HEK293 (cell line): Measurements from ENCODE around the gene GAMT.

Source experiments
- EGR2 ChIP-seq: fragments of 450-650 bp; formaldehyde crosslinking; IDR thresholded peaks from 2 replicates; pipeline ENCODE4 v1.5.1; 2016; ENCODE audit warnings: low read depth, missing biosample characterization, missing genetic modification characterization
- KLF16 ChIP-seq: fragments of 450-650 bp; formaldehyde crosslinking; IDR thresholded peaks from 2 replicates; pipeline ENCODE4 v1.5.1; 2017; ENCODE audit warnings: missing biosample characterization, missing genetic modification characterization
- MZF1 ChIP-seq: fragments of 450-650 bp; formaldehyde crosslinking; IDR thresholded peaks from 2 replicates; pipeline ENCODE4 v1.5.1; 2017; ENCODE audit warnings: missing biosample characterization, missing genetic modification characterization, borderline replicate concordance
- REPIN1 ChIP-seq: fragments of 450-650 bp; formaldehyde crosslinking; IDR thresholded peaks from 2 replicates; pipeline ENCODE4 v1.5.1; 2017; ENCODE audit warnings: missing biosample characterization, missing genetic modification characterization, low read depth
- YY1 ChIP-seq: fragments of 450-650 bp; formaldehyde crosslinking; IDR thresholded peaks from 2 replicates; pipeline ENCODE4 v1.5.1; 2018; ENCODE audit warnings: missing biosample characterization, missing genetic modification characterization
- ZBTB48 ChIP-seq: fragments of 450-650 bp; formaldehyde crosslinking; IDR thresholded peaks from 2 replicates; pipeline ENCODE4 v1.5.1; 2016; ENCODE audit warnings: missing biosample characterization, missing genetic modification characterization
- ZBTB8A ChIP-seq: fragments of 450-650 bp; formaldehyde crosslinking; IDR thresholded peaks from 2 replicates; pipeline ENCODE4 v1.5.1; 2016; ENCODE audit warnings: missing biosample characterization, missing genetic modification characterization
- ZFP3 ChIP-seq: fragments of 450-650 bp; formaldehyde crosslinking; IDR thresholded peaks from 2 replicates; pipeline ENCODE4 v1.5.1; 2016; ENCODE audit warnings: low read depth, missing biosample characterization, missing genetic modification characterization
- ZNF169 ChIP-seq: fragments of 450-650 bp; formaldehyde crosslinking; IDR thresholded peaks from 2 replicates; pipeline ENCODE4 v1.5.1; 2016; ENCODE audit warnings: missing biosample characterization, missing genetic modification characterization
- ZNF211 ChIP-seq: fragments of 450-650 bp; formaldehyde crosslinking; IDR thresholded peaks from 2 replicates; pipeline ENCODE4 v1.5.1; 2016; ENCODE audit warnings: low read depth, missing biosample characterization, missing genetic modification characterization
- ZNF214 ChIP-seq: fragments of 450-650 bp; formaldehyde crosslinking; IDR thresholded peaks from 2 replicates; pipeline ENCODE4 v1.5.1; 2017; ENCODE audit warnings: missing biosample characterization, mild to moderate bottlenecking, missing genetic modification characterization, borderline replicate concordance
- ZNF239 ChIP-seq: fragments of 450-650 bp; formaldehyde crosslinking; IDR thresholded peaks from 2 replicates; pipeline ENCODE4 v1.5.1; 2016; ENCODE audit warnings: missing biosample characterization, missing genetic modification characterization
- ZNF24 ChIP-seq: fragments of 450-650 bp; formaldehyde crosslinking; IDR thresholded peaks from 2 replicates; pipeline ENCODE4 v1.5.1; 2016; ENCODE audit warnings: missing biosample characterization, missing genetic modification characterization
- ZNF302 ChIP-seq: fragments of 450-650 bp; formaldehyde crosslinking; IDR thresholded peaks from 2 replicates; pipeline ENCODE4 v1.5.1; 2016; ENCODE audit warnings: missing biosample characterization, missing genetic modification characterization, low read depth
- ZNF366 ChIP-seq: fragments of 450-650 bp; formaldehyde crosslinking; conservative IDR thresholded peaks from 2 replicates; pipeline ENCODE4 v1.5.1; 2016; ENCODE audit warnings: missing biosample characterization, missing genetic modification characterization
- ZNF416 ChIP-seq: fragments of 450-650 bp; formaldehyde crosslinking; IDR thresholded peaks from 2 replicates; pipeline ENCODE4 v1.5.1; 2016; ENCODE audit warnings: missing biosample characterization, missing genetic modification characterization
- ZNF544 ChIP-seq: fragments of 450-650 bp; formaldehyde crosslinking; IDR thresholded peaks from 2 replicates; pipeline ENCODE4 v1.5.0; 2017; ENCODE audit warnings: missing biosample characterization, missing genetic modification characterization
- ZNF549 ChIP-seq: fragments of 450-650 bp; IDR thresholded peaks from 2 replicates; pipeline ENCODE4 v1.5.1; 2018; ENCODE audit warnings: missing biosample characterization, missing genetic modification characterization, mild to moderate bottlenecking, inconsistent platforms, moderate library complexity
- ZNF560 ChIP-seq: fragments of 450-650 bp; formaldehyde crosslinking; IDR thresholded peaks from 2 replicates; pipeline ENCODE4 v1.5.1; 2017; ENCODE audit warnings: missing biosample characterization, missing genetic modification characterization, borderline replicate concordance
- ZNF596 ChIP-seq: fragments of 450-650 bp; IDR thresholded peaks from 2 replicates; pipeline ENCODE4 v1.5.0; 2018; ENCODE audit warnings: missing biosample characterization, mild to moderate bottlenecking, missing genetic modification characterization, moderate library complexity
- ZNF610 ChIP-seq: fragments of 450-650 bp; formaldehyde crosslinking; IDR thresholded peaks from 2 replicates; pipeline ENCODE4 v1.5.1; 2016; ENCODE audit warnings: missing biosample characterization, missing genetic modification characterization, borderline replicate concordance
- ZNF621 ChIP-seq: fragments of 450-650 bp; formaldehyde crosslinking; IDR thresholded peaks from 2 replicates; pipeline ENCODE4 v1.5.1; 2017; ENCODE audit warnings: missing biosample characterization, missing genetic modification characterization
- ZNF629 ChIP-seq: fragments of 450-650 bp; formaldehyde crosslinking; IDR thresholded peaks from 2 replicates; pipeline ENCODE4 v1.5.1; 2017; ENCODE audit warnings: missing biosample characterization, missing genetic modification characterization
- ZNF792 ChIP-seq: fragments of 450-650 bp; formaldehyde crosslinking; IDR thresholded peaks from 2 replicates; pipeline ENCODE4 v1.5.1; 2016; ENCODE audit warnings: missing biosample characterization, missing genetic modification characterization
- ZSCAN16 ChIP-seq: fragments of 450-650 bp; formaldehyde crosslinking; IDR thresholded peaks from 2 replicates; pipeline ENCODE4 v1.5.1; 2016; ENCODE audit warnings: missing biosample characterization, missing genetic modification characterization
- ZXDB ChIP-seq: fragments of 450-650 bp; formaldehyde crosslinking; IDR thresholded peaks from 2 replicates; pipeline ENCODE4 v1.5.1; 2016; ENCODE audit warnings: missing biosample characterization, missing genetic modification characterization
- TF ChIP-seq, protein P1 (sequence below): fragments of 450-650 bp; formaldehyde crosslinking; IDR thresholded peaks from 2 replicates; pipeline ENCODE4 v1.5.1; 2016; ENCODE audit warnings: missing biosample characterization, missing genetic modification characterization
- TF ChIP-seq, protein P2 (sequence below): fragments of 450-650 bp; formaldehyde crosslinking; IDR thresholded peaks from 2 replicates; pipeline ENCODE4 v1.5.1; 2017; ENCODE audit warnings: missing biosample characterization, missing genetic modification characterization
- TF ChIP-seq, protein P3 (sequence below): fragments of 450-650 bp; formaldehyde crosslinking; IDR thresholded peaks from 2 replicates; pipeline ENCODE4 v1.5.1; 2016; ENCODE audit warnings: missing biosample characterization, missing genetic modification characterization
- TF ChIP-seq, protein P4 (sequence below): fragments of 450-650 bp; formaldehyde crosslinking; IDR thresholded peaks from 2 replicates; pipeline ENCODE4 v1.5.1; 2016; ENCODE audit warnings: missing biosample characterization, missing genetic modification characterization
- TF ChIP-seq, protein P5 (sequence below): fragments of 450-650 bp; formaldehyde crosslinking; IDR thresholded peaks from 2 replicates; pipeline ENCODE4 v1.5.1; 2016; ENCODE audit warnings: missing biosample characterization, missing genetic modification characterization, borderline replicate concordance

GAMT gene

DNA sequence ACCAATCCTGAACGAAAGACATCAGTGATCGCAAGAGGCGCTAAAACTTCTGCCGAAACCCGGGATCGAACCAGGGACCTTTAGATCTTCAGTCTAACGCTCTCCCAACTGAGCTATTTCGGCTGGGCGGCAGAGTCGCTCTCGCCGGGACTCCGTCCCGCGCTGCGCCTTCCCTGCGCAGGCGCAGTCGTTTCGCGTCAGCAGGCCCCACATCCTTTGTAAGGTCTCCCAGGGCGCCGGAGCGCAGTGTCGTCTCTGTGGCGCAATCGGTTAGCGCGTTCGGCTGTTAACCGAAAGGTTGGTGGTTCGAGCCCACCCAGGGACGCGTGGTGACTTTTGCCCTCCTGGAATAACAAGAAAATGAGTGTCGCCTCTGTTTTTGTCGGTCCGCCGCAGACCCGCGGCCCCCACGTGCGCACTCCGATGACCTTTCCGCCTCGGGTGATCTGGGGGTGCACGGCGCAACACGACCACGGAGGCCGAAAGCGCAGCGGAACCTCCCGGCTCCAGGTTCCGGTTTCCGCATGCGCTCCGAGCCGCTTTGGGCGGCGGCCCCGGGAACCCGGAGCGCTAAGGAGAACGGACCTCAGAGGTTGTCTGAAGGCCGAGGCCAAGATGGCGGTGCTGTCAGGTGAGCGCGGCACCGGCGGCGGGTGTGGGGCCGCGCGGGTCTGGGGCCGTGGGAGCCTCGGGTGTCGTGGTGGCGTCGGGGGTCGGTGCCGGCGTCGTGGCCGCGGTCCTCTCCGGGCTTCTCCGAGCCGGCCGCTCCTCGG is 17.8 kb downstream of the GAMT start, which contains the start of gene NDUFS7 (continued):
- TF ChIP-seq ZNF629 (tag by site-specific recombination) = peak; percentile 96
- peak; percentile 88 for TF ChIP-seq ZNF239 (tag by site-specific recombination)
- no peak; the same call in none of the 2 replicates for TF ChIP-seq ZNF169
- peak; percentile 86; the same call in 1 of the 2 replicates for TF ChIP-seq ZNF792
- peak; percentile 99 for TF ChIP-seq REPIN1 (tag by site-specific recombination)
- TF ChIP-seq ZNF549 (tag by site-specific recombination) = no peak
- TF ChIP-seq ZNF366 = peak; percentile 77
- TF ChIP-seq MZF1 = peak; percentile 71; the same call in 1 of the 2 replicates
- TF ChIP-seq YY1 (tag by site-specific recombination) = peak; percentile 99
- TF ChIP-seq ZSCAN16 (tag by site-specific recombination) = peak; percentile 65
- TF ChIP-seq ZFP3 (tag by site-specific recombination) = no peak
- TF ChIP-seq ZBTB48 (tag by site-specific recombination) = peak; percentile 15
- no peak for TF ChIP-seq ZNF621 (tag by site-specific recombination)
- no peak for TF ChIP-seq ZNF416 (tag by site-specific recombination)
- TF ChIP-seq ZNF211 = 0 out of 2 replicates have a peak, but pooled peaks have one; percentile 40
- TF ChIP-seq ZNF24 (tag by site-specific recombination) = peak; percentile 99
- TF ChIP-seq ZNF214 (tag by site-specific recombination) = peak; percentile 76; the same call in 1 of the 2 replicates
- TF ChIP-seq, protein P1, sequence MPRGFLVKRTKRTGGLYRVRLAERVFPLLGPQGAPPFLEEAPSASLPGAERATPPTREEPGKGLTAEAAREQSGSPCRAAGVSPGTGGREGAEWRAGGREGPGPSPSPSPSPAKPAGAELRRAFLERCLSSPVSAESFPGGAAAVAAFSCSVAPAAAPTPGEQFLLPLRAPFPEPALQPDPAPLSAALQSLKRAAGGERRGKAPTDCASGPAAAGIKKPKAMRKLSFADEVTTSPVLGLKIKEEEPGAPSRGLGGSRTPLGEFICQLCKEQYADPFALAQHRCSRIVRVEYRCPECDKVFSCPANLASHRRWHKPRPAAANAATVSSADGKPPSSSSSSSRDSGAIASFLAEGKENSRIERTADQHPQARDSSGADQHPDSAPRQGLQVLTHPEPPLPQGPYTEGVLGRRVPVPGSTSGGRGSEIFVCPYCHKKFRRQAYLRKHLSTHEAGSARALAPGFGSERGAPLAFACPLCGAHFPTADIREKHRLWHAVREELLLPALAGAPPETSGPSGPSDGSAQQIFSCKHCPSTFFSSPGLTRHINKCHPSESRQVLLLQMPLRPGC (tag by site-specific recombination) = peak; percentile 99
- TF ChIP-seq, protein P2, sequence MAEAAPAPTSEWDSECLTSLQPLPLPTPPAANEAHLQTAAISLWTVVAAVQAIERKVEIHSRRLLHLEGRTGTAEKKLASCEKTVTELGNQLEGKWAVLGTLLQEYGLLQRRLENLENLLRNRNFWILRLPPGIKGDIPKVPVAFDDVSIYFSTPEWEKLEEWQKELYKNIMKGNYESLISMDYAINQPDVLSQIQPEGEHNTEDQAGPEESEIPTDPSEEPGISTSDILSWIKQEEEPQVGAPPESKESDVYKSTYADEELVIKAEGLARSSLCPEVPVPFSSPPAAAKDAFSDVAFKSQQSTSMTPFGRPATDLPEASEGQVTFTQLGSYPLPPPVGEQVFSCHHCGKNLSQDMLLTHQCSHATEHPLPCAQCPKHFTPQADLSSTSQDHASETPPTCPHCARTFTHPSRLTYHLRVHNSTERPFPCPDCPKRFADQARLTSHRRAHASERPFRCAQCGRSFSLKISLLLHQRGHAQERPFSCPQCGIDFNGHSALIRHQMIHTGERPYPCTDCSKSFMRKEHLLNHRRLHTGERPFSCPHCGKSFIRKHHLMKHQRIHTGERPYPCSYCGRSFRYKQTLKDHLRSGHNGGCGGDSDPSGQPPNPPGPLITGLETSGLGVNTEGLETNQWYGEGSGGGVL = peak; percentile 85
- TF ChIP-seq ZNF302 (tag by site-specific recombination) = peak; percentile 89
- TF ChIP-seq ZXDB (tag by site-specific recombination) = peak; percentile 99
- TF ChIP-seq, protein P3, sequence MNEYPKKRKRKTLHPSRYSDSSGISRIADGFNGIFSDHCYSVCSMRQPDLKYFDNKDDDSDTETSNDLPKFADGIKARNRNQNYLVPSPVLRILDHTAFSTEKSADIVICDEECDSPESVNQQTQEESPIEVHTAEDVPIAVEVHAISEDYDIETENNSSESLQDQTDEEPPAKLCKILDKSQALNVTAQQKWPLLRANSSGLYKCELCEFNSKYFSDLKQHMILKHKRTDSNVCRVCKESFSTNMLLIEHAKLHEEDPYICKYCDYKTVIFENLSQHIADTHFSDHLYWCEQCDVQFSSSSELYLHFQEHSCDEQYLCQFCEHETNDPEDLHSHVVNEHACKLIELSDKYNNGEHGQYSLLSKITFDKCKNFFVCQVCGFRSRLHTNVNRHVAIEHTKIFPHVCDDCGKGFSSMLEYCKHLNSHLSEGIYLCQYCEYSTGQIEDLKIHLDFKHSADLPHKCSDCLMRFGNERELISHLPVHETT (tag by site-specific recombination) = peak; percentile 100
- TF ChIP-seq ZNF544 (tag by site-specific recombination) = no peak
- TF ChIP-seq ZBTB8A = peak; percentile 90
- no peak for TF ChIP-seq ZNF560 (tag by site-specific recombination)
- TF ChIP-seq, protein P4, sequence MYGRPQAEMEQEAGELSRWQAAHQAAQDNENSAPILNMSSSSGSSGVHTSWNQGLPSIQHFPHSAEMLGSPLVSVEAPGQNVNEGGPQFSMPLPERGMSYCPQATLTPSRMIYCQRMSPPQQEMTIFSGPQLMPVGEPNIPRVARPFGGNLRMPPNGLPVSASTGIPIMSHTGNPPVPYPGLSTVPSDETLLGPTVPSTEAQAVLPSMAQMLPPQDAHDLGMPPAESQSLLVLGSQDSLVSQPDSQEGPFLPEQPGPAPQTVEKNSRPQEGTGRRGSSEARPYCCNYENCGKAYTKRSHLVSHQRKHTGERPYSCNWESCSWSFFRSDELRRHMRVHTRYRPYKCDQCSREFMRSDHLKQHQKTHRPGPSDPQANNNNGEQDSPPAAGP (tag by site-specific recombination) = peak; percentile 100
- TF ChIP-seq, protein P5, sequence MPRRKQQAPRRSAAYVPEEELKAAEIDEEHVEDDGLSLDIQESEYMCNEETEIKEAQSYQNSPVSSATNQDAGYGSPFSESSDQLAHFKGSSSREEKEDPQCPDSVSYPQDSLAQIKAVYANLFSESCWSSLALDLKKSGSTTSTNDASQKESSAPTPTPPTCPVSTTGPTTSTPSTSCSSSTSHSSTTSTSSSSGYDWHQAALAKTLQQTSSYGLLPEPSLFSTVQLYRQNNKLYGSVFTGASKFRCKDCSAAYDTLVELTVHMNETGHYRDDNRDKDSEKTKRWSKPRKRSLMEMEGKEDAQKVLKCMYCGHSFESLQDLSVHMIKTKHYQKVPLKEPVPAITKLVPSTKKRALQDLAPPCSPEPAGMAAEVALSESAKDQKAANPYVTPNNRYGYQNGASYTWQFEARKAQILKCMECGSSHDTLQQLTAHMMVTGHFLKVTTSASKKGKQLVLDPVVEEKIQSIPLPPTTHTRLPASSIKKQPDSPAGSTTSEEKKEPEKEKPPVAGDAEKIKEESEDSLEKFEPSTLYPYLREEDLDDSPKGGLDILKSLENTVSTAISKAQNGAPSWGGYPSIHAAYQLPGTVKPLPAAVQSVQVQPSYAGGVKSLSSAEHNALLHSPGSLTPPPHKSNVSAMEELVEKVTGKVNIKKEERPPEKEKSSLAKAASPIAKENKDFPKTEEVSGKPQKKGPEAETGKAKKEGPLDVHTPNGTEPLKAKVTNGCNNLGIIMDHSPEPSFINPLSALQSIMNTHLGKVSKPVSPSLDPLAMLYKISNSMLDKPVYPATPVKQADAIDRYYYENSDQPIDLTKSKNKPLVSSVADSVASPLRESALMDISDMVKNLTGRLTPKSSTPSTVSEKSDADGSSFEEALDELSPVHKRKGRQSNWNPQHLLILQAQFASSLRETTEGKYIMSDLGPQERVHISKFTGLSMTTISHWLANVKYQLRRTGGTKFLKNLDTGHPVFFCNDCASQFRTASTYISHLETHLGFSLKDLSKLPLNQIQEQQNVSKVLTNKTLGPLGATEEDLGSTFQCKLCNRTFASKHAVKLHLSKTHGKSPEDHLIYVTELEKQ (tag by site-specific recombination) = peak; percentile 96
- peak; percentile 63 for TF ChIP-seq EGR2
- peak; percentile 97 for TF ChIP-seq KLF16
- peak; percentile 94 for TF ChIP-seq ZNF610 (tag by site-specific recombination)
- peak; percentile 73 for TF ChIP-seq ZNF596 (tag by site-specific recombination)
